ENCODE data around the gene CBFA2T2. TPM values are rescaled to one million over a fixed set of nuclear protein-coding genes. Genes with fewer than 3 reads are reported as not detected.

The CBFA2T2 gene
- total RNA-seq, 1 experiment from 2014 or later, result 16.3 TPM

DNA sequence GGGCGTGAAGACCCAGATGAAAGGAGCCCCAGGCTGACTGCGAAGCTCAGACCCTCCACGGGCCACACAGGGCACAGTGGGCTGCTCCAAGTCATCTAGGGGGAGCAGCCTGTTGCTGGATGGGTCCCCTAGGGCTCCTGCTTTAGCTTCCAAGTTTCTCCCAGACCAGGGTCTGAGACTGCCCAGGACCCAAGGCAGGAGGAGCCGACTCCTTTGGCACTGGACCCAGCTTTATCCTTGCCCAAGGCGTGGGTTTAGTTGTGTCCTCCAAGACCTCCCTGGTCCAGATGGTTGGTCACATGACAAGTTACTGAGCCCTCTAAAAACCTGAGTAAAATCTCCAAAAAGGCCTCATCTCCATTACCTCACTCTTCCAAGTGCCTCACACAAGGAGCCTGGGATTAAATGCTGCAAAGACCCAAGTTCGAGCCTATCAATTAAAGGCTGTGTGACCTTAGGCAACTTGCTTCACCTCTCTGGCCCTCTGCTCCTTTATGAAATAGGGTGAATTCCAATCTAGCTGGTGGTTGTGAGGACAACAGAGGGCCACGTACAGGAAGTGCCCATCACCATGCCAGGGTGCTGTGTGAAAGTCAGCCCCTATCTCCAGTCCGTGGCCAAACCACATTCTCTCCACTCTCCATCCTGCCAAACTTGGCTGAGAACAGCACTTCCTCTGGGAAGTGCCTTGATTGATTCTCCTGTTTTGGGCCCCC is 181.8 kb downstream of the CBFA2T2 start:
- POLR2A ChIA-PET, result interaction anchor here (0.6 kb wide), 1 partner anchor 71 kb away, joined by 11 read pairs; no protein-coding TSS in a partner anchor
- BruUV-seq (replicated peaks), result TSS peak; percentile 76
- no peak for ATAC-seq

GRCh38 chr20:33672426-33673113 is 182.7 kb downstream of the CBFA2T2 start:
- Histone ChIP-seq H3K27ac (ENCODE audit: low read length) (peak overlapping the region; percentile 91), H3K27me3 (ENCODE audit: control insufficient read depth, insufficient read depth, low read length) (no peaks in the 10 kb centered on the region), H3K4me3 (ENCODE audit: low read depth in 2 of 2, low read length in 2 of 2) (peak overlapping the region; percentile 74 to 76), H3K9me3 (ENCODE audit: control insufficient read depth, insufficient read depth, low read depth, low read length) (no peaks in the 10 kb centered on the region), H3K4me1 (ENCODE audit: control insufficient read depth, insufficient read depth, low read length) (peaks cover 24% of the 10 kb centered on the region), H3K36me3 (ENCODE audit: control insufficient read depth, insufficient read depth, low read length) (peaks cover 6% of the 10 kb centered on the region; the same call in 1 of the 2 replicates)
- in situ Hi-C loops (cut with HindIII; ENCODE audit: low pct_unique_long_range_greater_than_20kb, low sequenced_read_pairs) (no loop called here), intact Hi-C loops (cut with micrococcal nuclease; ENCODE audit: unreplicated experiment) (no loop called here)
- POLR2A ChIA-PET, result no interaction called here
- no peak for DNase-seq (ENCODE audit: low read depth, low spot score)
- no TSS peak for BruUV-seq (replicated peaks)
- TF ChIP-seq TCF7L2 (IDR thresholded peaks at IDR 0.05; ENCODE audit: low read depth, low read length) (no peak), SIN3A (IDR thresholded peaks at IDR 0.05; ENCODE audit: borderline replicate concordance, insufficient read depth, low read depth, low read length) (no peak), POLR2AphosphoS5 (IDR thresholded peaks at IDR 0.05; ENCODE audit: low read depth, low read length) (no peak)
- TF ChIP-seq, protein P1, sequence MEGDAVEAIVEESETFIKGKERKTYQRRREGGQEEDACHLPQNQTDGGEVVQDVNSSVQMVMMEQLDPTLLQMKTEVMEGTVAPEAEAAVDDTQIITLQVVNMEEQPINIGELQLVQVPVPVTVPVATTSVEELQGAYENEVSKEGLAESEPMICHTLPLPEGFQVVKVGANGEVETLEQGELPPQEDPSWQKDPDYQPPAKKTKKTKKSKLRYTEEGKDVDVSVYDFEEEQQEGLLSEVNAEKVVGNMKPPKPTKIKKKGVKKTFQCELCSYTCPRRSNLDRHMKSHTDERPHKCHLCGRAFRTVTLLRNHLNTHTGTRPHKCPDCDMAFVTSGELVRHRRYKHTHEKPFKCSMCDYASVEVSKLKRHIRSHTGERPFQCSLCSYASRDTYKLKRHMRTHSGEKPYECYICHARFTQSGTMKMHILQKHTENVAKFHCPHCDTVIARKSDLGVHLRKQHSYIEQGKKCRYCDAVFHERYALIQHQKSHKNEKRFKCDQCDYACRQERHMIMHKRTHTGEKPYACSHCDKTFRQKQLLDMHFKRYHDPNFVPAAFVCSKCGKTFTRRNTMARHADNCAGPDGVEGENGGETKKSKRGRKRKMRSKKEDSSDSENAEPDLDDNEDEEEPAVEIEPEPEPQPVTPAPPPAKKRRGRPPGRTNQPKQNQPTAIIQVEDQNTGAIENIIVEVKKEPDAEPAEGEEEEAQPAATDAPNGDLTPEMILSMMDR (IDR thresholded peaks at IDR 0.05), result no peak
- TF ChIP-seq, protein P2, sequence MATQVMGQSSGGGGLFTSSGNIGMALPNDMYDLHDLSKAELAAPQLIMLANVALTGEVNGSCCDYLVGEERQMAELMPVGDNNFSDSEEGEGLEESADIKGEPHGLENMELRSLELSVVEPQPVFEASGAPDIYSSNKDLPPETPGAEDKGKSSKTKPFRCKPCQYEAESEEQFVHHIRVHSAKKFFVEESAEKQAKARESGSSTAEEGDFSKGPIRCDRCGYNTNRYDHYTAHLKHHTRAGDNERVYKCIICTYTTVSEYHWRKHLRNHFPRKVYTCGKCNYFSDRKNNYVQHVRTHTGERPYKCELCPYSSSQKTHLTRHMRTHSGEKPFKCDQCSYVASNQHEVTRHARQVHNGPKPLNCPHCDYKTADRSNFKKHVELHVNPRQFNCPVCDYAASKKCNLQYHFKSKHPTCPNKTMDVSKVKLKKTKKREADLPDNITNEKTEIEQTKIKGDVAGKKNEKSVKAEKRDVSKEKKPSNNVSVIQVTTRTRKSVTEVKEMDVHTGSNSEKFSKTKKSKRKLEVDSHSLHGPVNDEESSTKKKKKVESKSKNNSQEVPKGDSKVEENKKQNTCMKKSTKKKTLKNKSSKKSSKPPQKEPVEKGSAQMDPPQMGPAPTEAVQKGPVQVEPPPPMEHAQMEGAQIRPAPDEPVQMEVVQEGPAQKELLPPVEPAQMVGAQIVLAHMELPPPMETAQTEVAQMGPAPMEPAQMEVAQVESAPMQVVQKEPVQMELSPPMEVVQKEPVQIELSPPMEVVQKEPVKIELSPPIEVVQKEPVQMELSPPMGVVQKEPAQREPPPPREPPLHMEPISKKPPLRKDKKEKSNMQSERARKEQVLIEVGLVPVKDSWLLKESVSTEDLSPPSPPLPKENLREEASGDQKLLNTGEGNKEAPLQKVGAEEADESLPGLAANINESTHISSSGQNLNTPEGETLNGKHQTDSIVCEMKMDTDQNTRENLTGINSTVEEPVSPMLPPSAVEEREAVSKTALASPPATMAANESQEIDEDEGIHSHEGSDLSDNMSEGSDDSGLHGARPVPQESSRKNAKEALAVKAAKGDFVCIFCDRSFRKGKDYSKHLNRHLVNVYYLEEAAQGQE (IDR thresholded peaks at IDR 0.05; ENCODE audit: insufficient read depth in 1 of 2, low read depth in 2 of 2, low read length in 1 of 2), result no peak
- ATAC-seq, result no peak
- CTCF ChIA-PET, result interaction anchor here (0.6 kb wide), 1 partner anchor 206 kb away, joined by 6 read pairs; no protein-coding TSS in a partner anchor

More for the DNA sequence above, 181.8 kb downstream of the CBFA2T2 start:
- no peaks in the 10 kb centered on the region for H3K9me3 ChIP-seq (ENCODE audit: control insufficient read depth, insufficient read depth, low read depth, low read length)
- H3K27me3 ChIP-seq (ENCODE audit: control insufficient read depth, insufficient read depth, low read length), result no peaks in the 10 kb centered on the region
- no peak overlapping the region for H3K27ac ChIP-seq (ENCODE audit: low read length)
- H3K4me1 ChIP-seq (ENCODE audit: control insufficient read depth, insufficient read depth, low read length), result peaks cover 24% of the 10 kb centered on the region
- peaks cover 6% of the 10 kb centered on the region; the same call in 1 of the 2 replicates for H3K36me3 ChIP-seq (ENCODE audit: control insufficient read depth, insufficient read depth, low read length)
- CTCF ChIA-PET, result interaction anchor here (0.6 kb wide), 1 partner anchor 61 kb away, joined by 5 read pairs; no protein-coding TSS in a partner anchor
- H3K4me3 ChIP-seq (ENCODE audit: low read depth in 2 of 2, low read length in 2 of 2), result no peak overlapping the region
- no peak for TF ChIP-seq TCF7L2 (IDR thresholded peaks at IDR 0.05; ENCODE audit: low read depth, low read length)
- TF ChIP-seq, protein P1 (IDR thresholded peaks at IDR 0.05), result no peak
- TF ChIP-seq POLR2AphosphoS5 (IDR thresholded peaks at IDR 0.05; ENCODE audit: low read depth, low read length), result no peak
- TF ChIP-seq, protein P2 (IDR thresholded peaks at IDR 0.05; ENCODE audit: insufficient read depth in 1 of 2, low read depth in 2 of 2, low read length in 1 of 2), result no peak
- no peak for TF ChIP-seq SIN3A (IDR thresholded peaks at IDR 0.05; ENCODE audit: borderline replicate concordance, insufficient read depth, low read depth, low read length)
- DNase-seq (ENCODE audit: low read depth, low spot score), result no peak
- in situ Hi-C loops (cut with HindIII; ENCODE audit: low pct_unique_long_range_greater_than_20kb, low sequenced_read_pairs), result no loop called here
- intact Hi-C loops (cut with micrococcal nuclease; ENCODE audit: unreplicated experiment), result no loop called here

Measured in Panc1 (cell line).